Cardiac muscle cell (in vitro differentiated cells and primary cell): ENCODE measurements around the gene TULP1. TPM values are rescaled to one million over a fixed set of nuclear protein-coding genes. Genes with fewer than 3 reads are reported as not detected.

Experiments used
- DNase-seq, 2 donors: peaks; one replicate each; pipeline versions ENCODE4 v3.0.0 to v3.0.0-alpha.2; 2010 to 2017; ENCODE audit warnings: low read depth in 1 of 2, low spot score in 1 of 2
- H3K27ac ChIP-seq: fragments of 200-600 bp; sonication (generic); 2 replicates; pipeline ENCODE4 v1.5.1; 2016
- H3K27me3 ChIP-seq: fragments of 200-600 bp; sonication (generic); 2 replicates; pipeline ENCODE4 v1.6.0; 2016; ENCODE audit warnings: control low read depth
- H3K36me3 ChIP-seq: fragments of 200-600 bp; sonication (generic); 2 replicates; pipeline ENCODE4 v1.5.1; 2016; ENCODE audit warnings: control low read depth
- H3K4me1 ChIP-seq: fragments of 200-600 bp; sonication (generic); 2 replicates; pipeline ENCODE4 v1.8.1; 2017; ENCODE audit warnings: low read depth, mild to moderate bottlenecking, mixed run types
- H3K4me3 ChIP-seq: fragments of 200-600 bp; sonication (generic); 2 replicates; pipeline ENCODE4 v1.5.1; 2016; ENCODE audit warnings: mild to moderate bottlenecking
- H3K9me3 ChIP-seq: fragments of 200-600 bp; sonication (generic); 2 replicates; pipeline ENCODE4 v1.5.1; 2017; ENCODE audit warnings: low read depth, mild to moderate bottlenecking, control low read depth
- CTCF ChIP-seq: IDR thresholded peaks from 2 replicates; pipeline ENCODE4 v1.5.1; 2012; ENCODE audit warnings: low read depth, mild to moderate bottlenecking, low read length
- polyA plus RNA-seq: library from polyadenylated mRNA; unstranded; fragments of >200 nt; fragmentation: Nextera tagmentation; extraction: Ambion mirVana; gene quantifications from 2 replicates; pipeline ENCODE4 v1.2.1, GENCODE V29; 2016
- total RNA-seq: library from RNA; depleted of rRNA; stranded (reverse); fragments of >200 nt; gene quantifications from 2 replicates; pipeline ENCODE4 v1.2.3, GENCODE V29; 2016

TULP1 gene
- total and polyA plus RNA-seq, 2 experiments from 2014 or later = 0.92 to 5.2 TPM

GRCh38 chr6:35495258-35496035 is 17.2 kb downstream of the TULP1 start:
- no peaks in the 10 kb centered on the region for H3K9me3 ChIP-seq
- peak overlapping the region; percentile 95 for H3K27ac ChIP-seq
- H3K4me3 ChIP-seq = peak overlapping the region; percentile 63
- no peaks in the 10 kb centered on the region for H3K36me3 ChIP-seq
- TF ChIP-seq CTCF = no peak
- DNase-seq = no peak
- H3K27me3 ChIP-seq = no peaks in the 10 kb centered on the region
- H3K4me1 ChIP-seq = peaks cover 52% of the 10 kb centered on the region

GRCh38 chr6:35494161-35494563 is 18.5 kb downstream of the TULP1 start:
- peak overlapping the region; percentile 98 for H3K27ac ChIP-seq

GRCh38 chr6:35493307-35493983 is 19.3 kb downstream of the TULP1 start:
- H3K36me3 ChIP-seq = no peaks in the 10 kb centered on the region
- no peak for TF ChIP-seq CTCF
- no peak for DNase-seq
- no peaks in the 10 kb centered on the region for H3K27me3 ChIP-seq
- no peak overlapping the region for H3K4me3 ChIP-seq
- H3K27ac ChIP-seq = peak overlapping the region; percentile 98
- peaks cover 60% of the 10 kb centered on the region for H3K4me1 ChIP-seq
- no peaks in the 10 kb centered on the region for H3K9me3 ChIP-seq

More at GRCh38 chr6:35494161-35494563, 18.5 kb downstream of the TULP1 start:
- no peak for TF ChIP-seq CTCF
- Histone ChIP-seq H3K4me1 (peaks cover 61% of the 10 kb centered on the region), H3K9me3 (no peaks in the 10 kb centered on the region), H3K36me3 (no peaks in the 10 kb centered on the region), H3K4me3 (no peak overlapping the region), H3K27me3 (no peaks in the 10 kb centered on the region)
- DNase-seq = peak in 1 of 2 donors; percentile 52

- no peaks in the 10 kb centered on the region for H3K27me3 ChIP-seq
- TF ChIP-seq CTCF = no peak
- DNase-seq = no peak
- peaks cover 59% of the 10 kb centered on the region for H3K4me1 ChIP-seq
- no peak overlapping the region for H3K4me3 ChIP-seq
- H3K9me3 ChIP-seq = no peaks in the 10 kb centered on the region
- H3K27ac ChIP-seq = peak overlapping the region; percentile 98
- no peaks in the 10 kb centered on the region for H3K36me3 ChIP-seq
These were observed 19.8 kb downstream of the TULP1 start for GRCh38 chr6:35492974-35493284.

- peak overlapping the region; percentile 98 for H3K27ac ChIP-seq
- no peak for DNase-seq
- TF ChIP-seq CTCF = no peak
- H3K4me3 ChIP-seq = peak overlapping the region; percentile 1
- no peaks in the 10 kb centered on the region for H3K36me3 ChIP-seq
- no peaks in the 10 kb centered on the region for H3K27me3 ChIP-seq
- peaks cover 63% of the 10 kb centered on the region for H3K4me1 ChIP-seq
- no peaks in the 10 kb centered on the region for H3K9me3 ChIP-seq
These were observed 20.3 kb downstream of the TULP1 start for GRCh38 chr6:35492258-35492973.
